OCI-LY7 (cell line): ENCODE results near the gene HLA-F.

Source experiments
- CTCF ChIP-seq: fragments of 200-600 bp; sonication (generic); conservative IDR thresholded peaks from 2 replicates; pipeline ENCODE4 v1.5.1; 2014; ENCODE audit warnings: mild to moderate bottlenecking, antibody characterized with exemption, low read length, moderate library complexity, mixed read lengths
- EZH2phosphoT487 ChIP-seq: fragments of 200-600 bp; sonication (generic); IDR thresholded peaks from 2 replicates; pipeline ENCODE4 v1.6.1; 2018; ENCODE audit warnings: low read depth, borderline replicate concordance, mild to moderate bottlenecking, mixed run types, antibody characterized with exemption, low read length, moderate library complexity, mixed read lengths

DNA sequence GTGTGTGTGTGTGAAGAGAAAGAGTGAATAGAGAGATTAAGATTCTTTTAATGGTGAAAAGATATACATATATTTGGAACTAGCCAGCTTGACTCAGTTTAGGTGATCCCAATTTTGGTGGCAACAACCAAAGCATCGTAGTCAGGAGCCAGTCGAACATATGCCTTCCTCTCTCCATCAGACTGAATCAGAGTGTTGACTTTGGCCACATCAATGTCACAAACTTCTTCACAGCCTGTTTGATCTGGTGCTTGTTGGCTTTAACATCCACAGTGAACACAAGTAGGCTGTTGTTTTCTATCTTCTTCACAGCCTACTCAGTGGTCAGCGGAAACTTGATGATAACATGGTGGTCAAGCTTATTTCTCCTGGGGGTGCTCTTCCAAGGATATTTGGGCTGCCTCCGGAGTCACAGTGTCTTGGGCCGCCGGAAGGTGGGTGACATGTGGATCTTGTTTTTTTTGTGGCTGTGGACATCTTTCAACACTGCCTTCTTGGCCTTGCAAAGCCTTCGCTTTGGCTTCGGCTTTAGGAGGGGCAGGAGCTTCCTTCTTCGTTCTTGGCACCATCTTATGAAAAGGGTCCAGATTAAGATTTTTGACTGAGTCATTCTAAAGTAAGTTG lies 3.4 kb downstream of the HLA-F start:
- TF ChIP-seq CTCF (no peak), EZH2phosphoT487 (no peak)
